HL-60/S4 (cell line): ENCODE data around the gene AIG1.
"Not testable (repeated sequence)": the region's sequence is repeated elsewhere in the genome, so short reads cannot be mapped to it uniquely, and the experiment has no call there.

ENCODE experiments used
- in situ Hi-C: fragments of 300-500 bp; cut with MboI; formaldehyde crosslinking; loops from 2 replicates; pipeline ENCODE4 v1.14.3; 2022; ENCODE audit warnings: low sequenced_read_pairs

The AIG1 gene

DNA sequence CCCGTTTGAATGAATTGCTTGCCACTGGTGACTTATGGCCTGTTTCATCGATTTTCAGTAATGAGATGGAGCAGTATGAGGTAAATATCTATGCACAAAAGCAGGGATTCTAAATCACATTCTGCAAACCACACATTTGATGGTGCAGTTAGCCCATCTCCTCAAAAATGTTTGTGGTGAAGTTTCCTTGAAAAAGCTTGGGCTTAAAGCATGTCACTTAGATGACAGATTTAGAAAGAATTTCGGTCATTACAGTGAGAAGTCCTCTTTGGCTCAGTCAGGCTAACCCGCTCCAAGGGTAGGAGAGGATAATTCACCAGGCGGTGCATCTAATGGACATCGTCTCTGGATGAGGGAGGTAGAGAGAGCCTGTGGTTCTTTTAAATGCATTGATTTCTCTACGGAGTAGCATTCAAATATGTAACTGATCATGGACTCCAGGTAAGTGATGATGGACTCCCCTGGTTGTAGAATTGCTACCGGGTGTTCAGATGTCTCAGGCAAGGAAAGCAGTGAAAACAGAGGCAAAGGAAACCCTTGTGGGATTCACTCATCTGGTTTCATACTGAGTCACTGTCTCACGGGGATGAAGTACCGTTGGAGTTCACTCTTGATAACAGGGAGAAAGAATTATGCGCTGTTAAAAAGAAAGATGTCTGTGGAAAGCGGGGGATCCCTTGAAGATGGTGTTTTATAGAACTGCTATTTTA lies 65.3 kb downstream of the AIG1 start:
- in situ Hi-C loops = no loop called here

DNA sequence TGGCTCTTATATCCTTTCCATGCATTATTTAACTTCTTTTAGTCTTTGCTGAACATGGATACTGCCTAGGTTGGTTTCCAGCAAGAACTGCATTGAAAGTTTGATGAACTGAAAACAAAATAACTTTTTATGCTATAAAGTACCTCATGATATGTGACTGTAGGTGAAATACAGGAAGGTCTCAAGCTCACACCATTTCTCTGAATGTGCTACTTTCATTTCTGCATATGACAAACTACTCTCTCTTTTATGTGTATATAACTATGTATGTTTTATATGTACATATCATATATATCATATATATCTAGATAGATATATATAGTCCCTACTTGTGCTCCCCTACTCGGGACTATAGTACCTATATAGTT lies 65.9 kb downstream of the AIG1 start:
- in situ Hi-C loops = no loop called here

DNA sequence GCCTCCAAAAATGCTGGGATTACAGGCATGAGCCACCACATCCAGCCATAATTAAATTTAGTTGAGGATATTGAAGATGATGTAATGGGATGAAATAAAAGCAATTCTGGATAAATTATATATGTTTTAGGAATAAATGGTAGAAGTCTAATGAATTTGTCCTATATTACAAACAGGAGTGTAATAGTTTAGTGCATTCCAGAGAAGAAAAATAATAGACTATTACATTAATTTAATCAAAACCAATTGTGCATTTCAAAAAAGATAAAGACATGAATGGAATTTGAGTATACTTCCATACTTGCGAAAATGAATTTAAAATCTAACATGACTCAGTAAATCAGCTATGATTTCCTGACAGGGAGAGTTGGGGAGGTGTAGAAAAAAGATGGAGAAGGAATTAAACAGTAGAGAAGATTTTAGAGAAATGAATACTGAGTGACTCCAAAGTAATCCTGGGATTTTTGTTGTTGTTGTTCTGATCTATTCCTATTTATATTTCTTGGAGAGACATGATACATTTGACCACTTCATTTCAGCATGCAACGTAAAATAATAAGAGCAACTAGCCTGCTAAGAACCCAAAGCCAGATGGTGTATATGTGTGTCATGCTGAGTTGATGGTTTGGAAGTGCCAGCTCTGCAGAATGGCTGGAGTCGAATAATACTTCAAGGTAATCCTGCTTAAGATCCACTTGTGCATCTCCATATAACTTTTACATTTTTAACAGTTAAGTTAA lies 67.4 kb downstream of the AIG1 start:
- in situ Hi-C loops = no loop called here

DNA sequence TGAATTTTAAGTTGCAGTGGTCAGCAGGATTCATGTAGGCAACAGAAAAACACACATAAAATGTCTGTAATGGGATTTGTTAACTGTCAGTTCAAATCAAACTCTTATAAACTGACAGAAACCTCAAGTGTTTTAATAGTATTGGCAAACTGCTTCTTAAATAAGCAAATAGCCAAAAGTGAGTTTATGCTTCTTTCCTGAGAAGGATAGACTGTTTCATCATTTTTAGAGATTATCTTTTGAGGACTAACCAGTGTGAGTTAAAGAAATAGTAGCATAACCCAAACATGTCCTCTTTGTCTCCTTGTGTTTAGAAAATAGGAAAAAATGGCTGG lies 68.0 kb downstream of the AIG1 start:
- in situ Hi-C loops = no loop called here

DNA sequence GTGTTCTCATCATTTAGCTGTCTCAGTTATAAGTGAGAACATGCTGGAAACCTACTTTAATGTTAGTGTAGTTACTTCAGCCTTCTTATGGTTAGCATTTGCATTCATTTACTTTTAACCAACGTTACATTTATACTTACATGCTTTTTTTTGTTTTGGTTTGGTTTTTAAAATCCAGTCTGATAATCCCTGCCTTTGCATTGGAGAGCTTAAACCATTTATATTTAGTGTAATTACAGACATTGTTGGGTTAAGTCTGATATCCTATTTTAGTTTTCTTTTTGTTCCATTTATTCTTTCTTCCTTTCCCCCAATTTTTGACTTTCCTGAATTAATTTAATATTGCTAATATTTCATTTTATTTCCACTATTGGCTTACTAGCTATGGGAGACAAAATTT lies 70.2 kb downstream of the AIG1 start:
- in situ Hi-C loops = no loop called here

DNA sequence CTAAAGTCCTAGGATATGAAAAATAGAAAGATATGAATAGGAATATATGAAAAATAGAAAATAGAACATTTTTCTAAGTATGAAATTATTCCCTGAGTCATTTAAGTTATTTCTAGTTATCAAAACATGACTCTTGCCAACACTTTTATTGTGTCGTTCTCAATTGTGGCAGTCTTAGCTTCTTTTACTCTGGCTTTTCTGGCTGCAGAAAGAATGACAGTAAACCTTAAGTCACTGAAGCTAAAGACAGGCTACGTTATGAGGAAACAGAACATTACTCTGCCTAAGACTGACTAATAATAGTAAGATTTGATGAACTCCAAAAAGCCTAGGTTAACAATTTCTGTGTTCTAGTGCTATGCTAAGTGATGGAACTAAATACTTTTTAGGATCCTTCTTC lies 74.6 kb downstream of the AIG1 start:
- in situ Hi-C loops = no loop called here

DNA sequence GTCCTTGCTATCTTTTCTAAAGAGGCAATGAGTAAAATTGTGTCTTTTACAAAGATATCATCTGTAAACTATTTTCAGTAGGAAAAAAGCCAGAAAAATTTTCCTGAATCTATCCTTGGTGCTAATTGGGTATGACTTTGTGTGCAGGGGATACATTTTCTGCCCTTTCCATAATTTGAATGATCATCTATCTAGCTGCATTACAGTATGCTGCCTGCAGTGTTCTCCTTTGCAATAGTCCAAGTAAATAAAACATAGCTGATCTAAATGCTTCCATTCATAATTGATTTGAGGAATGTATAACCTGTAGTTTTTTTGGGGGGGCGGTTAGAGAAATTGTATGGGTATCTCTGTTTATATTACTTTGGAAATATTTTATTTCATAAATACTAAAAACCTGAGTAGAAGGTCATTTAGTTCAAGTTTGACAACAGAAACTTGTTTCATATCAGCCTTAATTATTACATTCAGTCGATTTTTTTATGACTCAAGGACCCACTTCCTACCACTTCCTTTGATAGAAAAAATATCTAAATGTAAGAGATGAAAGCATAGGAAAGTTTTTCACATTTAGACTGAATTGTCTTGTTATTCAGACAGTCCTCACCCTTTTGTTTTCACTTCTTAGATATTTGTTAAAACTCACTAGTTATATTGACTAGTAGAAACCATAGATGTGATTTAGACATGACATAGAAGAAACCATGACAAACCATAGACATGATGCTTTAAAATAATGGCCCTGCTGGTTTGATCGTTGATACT lies 75.3 kb downstream of the AIG1 start:
- in situ Hi-C loops = no loop called here

DNA sequence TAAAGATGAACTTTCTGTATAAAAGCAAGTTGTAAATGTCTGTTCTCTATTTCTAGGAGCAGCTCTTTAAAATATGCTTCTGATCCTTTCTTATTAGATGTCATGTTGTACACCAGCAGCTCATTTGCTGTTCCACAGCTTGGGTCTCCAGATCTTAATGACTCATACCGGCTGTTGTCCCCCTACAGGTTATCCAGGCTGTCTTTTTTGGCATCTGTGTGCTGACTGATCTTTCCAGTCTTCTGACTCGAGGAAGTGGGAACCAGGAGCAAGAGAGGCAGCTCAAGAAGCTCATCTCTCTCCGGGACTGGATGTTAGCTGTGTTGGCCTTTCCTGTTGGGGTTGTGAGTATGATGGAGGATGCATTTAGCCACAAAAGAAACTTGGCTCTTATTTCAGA lies 76.0 kb downstream of the AIG1 start:
- in situ Hi-C loops = no loop called here

DNA sequence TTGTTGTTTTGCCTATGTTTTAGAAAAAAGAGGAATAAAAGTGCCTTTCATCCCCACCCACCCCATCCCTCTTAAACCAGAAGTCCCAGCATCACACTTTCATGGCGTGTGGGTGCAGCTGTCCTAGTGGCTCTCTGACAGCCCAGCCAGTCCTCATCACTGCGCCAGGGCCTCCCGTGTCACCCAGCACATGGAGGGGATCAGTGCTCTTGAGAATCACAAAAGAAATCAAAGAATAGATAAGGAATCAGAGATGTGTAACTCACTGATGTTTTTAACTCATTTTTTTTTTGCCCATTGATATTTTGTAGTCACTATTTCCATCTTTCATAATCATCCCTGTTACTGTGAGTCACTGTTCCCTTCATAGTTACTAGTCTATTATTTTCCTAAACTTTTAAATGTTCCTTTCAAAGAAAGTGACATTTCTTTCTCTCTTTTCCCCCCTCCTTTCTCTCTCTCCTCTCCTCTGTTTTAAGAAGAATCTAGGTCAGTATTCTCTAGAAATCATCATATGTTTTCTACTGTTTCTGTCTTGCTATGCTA lies 78.6 kb downstream of the AIG1 start:
- in situ Hi-C loops = no loop called here

DNA sequence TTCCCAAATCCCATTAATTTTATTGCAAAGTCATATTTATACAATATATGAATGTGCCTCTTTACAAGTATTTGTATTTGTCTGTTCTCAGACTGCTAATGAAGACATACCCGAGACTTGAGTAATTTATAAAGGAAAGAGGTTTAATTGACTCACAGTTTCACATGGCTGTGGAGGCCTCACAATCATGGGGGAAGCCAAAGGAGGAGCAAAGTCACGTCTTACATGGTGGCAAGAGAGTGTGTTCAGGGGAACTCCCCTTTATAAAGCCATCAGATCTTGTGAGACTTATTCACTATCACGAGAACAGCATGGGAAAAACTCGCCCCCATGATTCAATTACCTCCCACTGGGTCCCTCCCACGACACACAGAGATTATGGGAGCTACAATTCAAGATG lies 79.2 kb downstream of the AIG1 start:
- in situ Hi-C loops = not testable (repeated sequence)

DNA sequence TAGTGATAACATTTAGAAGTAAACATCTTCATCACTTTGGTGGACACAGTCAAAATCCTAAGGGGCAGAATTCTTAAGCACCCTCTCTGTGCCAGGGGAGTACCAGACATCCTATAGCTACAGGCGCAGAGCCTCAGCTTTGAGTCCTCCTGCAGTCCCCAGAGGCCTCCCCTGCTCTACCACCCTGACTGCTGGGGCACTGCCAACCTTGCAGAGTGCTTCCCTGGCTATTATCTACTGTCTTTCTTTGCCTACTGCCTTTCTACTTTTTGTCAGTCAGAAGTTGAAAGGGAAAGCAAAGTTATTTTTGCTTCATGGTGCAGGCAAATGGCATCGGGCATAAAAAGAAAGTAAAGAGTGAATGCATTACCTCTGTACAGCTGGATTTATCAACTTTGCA lies 80.1 kb downstream of the AIG1 start:
- in situ Hi-C loops = no loop called here

DNA sequence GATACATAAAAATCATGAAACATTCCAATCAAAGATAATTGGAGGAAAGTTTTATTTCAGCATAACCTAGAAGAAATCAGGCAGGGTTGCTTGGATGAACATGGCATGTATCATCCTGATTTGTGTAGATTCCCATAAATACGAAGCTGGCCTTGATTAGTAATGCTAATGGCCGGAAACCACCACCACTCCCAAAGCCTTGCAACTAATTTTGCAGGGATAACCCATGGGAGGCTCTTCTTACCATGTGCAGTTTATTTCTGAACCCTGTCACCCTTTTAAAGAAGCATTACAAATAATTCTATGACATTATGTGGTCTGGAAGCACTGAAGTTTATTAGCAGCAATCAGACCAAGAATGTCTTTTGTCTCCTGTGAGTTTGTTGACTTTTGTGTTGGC lies 80.8 kb downstream of the AIG1 start:
- in situ Hi-C loops = no loop called here

DNA sequence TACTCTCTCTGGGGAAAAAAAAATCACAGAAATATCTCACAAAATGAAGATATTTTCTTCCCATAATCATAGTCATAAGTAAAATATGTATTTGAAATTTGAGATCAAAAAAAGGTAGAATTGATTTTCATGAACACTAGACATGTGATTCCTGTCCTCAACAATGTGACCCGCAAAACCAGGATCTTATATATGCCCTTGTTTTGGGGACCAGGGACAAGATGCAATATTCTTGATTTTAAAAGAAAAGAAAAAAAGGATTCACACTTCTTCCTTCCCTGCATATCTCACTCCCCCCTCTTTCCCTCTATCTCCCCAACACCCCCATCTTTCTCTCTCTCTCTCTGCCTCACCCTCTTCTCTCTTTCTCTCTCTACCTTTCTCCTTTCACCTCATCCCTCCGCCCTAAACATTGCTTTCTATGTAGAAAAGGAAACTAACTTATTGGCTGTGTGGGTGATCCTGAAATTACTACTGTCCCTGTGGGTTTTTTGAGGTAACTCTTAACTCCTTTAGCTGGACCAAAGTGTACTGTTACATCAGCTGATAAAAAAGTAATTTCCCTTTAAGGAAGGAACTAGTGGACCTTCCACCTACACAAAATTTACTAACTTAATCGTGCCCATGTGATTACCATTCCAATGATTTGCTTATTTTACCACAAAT lies 85.6 kb downstream of the AIG1 start:
- in situ Hi-C loops = no loop called here

DNA sequence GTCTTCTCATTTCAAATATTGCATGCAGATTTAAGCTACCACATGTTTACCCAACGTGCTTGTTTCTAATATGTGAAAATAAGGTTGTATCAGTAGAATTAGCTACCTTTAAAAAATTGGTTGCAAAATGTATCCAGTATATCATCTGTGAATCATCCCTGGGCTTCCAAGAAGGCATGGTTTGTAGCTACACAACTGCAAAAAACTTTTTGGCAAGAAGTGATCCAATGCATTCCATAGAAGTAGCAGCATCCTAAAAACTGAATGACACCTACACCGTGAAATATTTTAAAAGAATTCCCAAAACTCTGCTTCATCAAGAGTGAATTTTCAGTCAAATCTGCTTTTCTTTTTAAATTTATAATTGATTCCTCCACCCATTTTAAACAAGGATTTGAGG lies 89.1 kb downstream of the AIG1 start:
- in situ Hi-C loops = no loop called here

DNA sequence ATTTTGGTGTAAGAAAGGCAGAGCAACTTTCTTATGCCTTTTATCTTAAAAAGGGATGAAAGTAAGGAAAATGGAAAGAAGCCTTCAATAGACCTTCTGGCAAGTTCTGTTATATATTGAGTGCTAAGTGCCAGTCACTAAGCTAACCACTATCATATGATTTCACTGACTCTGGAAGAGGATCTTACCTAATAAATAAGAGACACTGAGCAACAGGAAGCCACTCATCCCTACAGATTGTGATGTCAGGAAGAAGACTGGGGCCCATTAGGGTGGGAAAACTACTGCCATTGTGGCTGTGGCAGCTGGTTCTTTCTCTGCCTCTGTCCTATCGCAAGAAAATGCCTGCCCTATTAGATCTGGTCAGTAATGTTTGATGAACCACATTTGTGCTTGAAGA lies 89.6 kb downstream of the AIG1 start:
- in situ Hi-C loops = no loop called here

DNA sequence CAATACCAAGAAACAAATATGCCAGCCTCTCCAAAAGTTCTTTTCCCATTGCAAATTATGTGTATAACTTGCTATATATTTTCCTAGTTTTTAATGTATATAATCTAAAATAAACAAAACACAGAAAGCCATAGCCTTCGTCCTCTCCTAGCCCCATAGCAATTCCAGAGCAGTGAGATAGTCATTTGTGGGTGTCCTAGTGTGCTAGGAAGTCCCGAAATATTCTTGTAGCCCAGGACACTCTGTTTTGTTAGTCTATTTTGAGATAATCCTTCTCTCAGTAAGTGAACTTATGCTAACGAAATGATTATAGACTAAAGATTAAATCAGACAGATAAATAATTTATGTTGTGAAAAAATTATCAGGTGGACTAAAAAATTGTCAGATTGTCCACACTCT lies 90.7 kb downstream of the AIG1 start:
- in situ Hi-C loops = no loop called here

DNA sequence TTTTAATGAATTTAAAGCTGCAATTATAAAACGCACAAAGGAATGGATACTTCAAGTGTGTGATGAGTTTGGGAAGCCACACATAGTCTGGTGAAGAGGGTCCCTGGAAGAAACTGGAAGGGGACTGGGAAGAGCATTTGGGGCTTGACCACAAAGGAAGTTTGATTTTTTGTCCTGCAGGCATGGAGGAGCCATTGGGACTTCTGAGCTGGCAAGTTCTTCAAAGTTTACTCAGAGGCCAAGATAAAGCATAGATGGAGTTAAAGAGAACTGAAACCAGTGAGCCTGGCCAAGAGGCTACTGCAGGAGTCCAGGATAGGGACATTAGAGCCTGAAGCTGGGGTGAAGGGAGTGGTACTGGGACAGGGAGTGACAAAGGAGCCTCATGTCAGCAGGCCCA lies 95.0 kb downstream of the AIG1 start:
- in situ Hi-C loops = no loop called here

DNA sequence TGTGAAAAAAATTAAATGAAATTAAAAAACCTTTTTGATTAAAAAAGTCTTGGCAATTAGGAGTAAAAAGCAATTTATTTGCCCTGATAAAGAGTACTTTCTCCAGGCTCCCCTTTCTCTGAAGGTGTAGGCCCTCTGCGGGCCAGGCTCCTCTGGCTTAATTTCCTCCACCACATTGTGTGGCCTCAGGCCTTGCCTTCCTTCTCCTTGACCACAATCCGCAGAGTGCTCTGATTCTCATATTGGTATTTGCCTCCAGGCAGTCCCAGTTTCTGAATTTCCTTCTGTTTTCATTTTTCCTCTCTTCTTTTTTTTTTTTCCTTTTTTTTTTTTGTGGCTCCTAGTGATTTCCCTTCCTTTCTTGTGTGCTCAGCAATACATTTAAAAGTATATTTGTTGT lies 96.4 kb downstream of the AIG1 start:
- in situ Hi-C loops = no loop called here

DNA sequence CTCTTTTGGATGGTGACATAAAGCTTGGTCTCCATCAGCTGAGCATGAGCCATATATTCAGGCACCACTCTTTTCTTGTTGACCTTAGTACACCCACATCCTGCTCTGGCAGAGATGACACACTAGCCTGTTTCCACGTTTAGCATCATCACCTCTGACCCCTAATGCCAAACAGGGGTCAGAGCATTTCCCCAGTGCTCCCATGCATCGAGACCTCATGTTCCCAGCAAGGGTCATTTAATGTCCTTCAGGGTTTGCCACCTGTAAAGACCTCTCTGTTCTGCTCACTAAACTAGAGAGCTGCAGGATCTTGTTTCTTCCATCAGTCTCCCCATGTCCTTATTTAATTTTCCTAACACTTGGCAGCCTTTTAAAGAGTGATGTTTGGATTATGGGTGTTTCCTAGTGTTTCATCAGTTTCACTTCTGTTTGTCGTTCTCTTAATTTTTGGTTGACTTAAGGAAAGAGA lies 97.5 kb downstream of the AIG1 start:
- in situ Hi-C loops = no loop called here

DNA sequence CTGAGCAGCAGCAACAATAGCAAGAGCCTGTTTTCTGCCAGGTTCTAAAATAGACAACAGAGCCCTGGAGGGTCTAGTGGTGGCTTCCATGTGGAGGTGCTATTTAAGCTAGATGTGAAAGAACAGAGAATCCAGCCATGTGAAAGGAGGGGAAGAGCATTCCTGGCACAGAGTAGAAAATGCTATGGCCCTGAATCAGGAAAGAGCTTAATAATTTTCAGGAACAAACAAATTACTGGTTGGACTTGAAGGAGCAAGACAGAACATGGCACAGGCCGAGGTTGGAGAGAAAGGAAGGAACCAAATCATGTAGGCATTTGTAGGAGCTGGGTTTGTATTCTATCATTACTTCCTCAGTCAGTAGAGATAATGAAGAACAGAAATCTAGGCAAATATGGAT lies 98.3 kb downstream of the AIG1 start:
- in situ Hi-C loops = no loop called here

DNA sequence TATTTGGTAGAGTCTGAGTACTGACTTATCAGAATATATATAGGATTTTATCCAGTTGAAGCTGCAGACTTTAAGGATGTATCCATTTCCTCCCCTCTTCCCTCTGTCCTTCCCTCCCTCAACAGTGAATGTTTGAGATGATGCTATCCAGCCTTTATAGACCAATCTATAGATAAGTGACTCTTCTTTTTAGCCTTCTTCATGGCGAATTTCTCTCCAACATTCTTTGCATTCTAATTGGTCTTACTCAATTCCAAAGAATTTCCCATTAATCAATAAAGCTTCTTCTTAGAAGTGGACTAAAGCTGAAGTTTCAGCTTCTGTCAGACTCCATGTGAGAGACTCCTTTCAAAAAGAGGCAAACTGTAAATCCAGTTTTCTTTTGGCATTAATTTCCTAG lies 99.3 kb downstream of the AIG1 start:
- in situ Hi-C loops = no loop called here
